ENCODE results near the gene MPIG6B. TPM values are rescaled to one million over a fixed set of nuclear protein-coding genes. Genes with fewer than 3 reads are reported as not detected.

The MPIG6B gene
- total RNA-seq, 1 experiment from 2014 or later, result not detected

GRCh38 chr6:31752739-31753319, 29.7 kb downstream of the MPIG6B start:
- H2BK12ac ChIP-seq (ENCODE audit: insufficient read length, low read depth, low read length), result no peak overlapping the region
- no peak overlapping the region for H2AFZ ChIP-seq (ENCODE audit: low read length)
- no peaks in the 10 kb centered on the region for H3K4me1 Mint-ChIP-seq
- WGBS (ENCODE audit: extremely low coverage, insufficient read length, low lambda C conversion rate), result no CpG with 5 or more reads among the region's 8 CpGs
- H3K14ac ChIP-seq (ENCODE audit: insufficient read depth, low read length), result no peak overlapping the region
- H2BK15ac ChIP-seq (ENCODE audit: low read depth, low read length), result no peak overlapping the region
- no peak overlapping the region for H3K56ac ChIP-seq (ENCODE audit: insufficient read length, low read depth, low read length)
- no peak overlapping the region for H3K4me2 ChIP-seq (ENCODE audit: insufficient read depth, insufficient read length, low read length)
- no peak overlapping the region for H2BK5ac ChIP-seq (ENCODE audit: insufficient read length, low read length)
- no peak overlapping the region for H2BK120ac ChIP-seq (ENCODE audit: low read depth, low read length, poor library complexity, severe bottlenecking)
- H3K9me3 Mint-ChIP-seq, result no peaks in the 10 kb centered on the region
- peaks cover 3 to 12% (median 8%) of the 10 kb centered on the region in 3 experiments; a peak in 6 of 7 replicates for H3K36me3 Mint-ChIP-seq (ENCODE audit: insufficient read depth in 1 of 3, low read depth in 3 of 3)
- H4K91ac ChIP-seq (ENCODE audit: insufficient read length, low read depth, low read length), result no peak overlapping the region
- H2AK5ac ChIP-seq (ENCODE audit: insufficient read length, low read length), result no peak overlapping the region
- H3K9ac ChIP-seq (ENCODE audit: extremely low read depth, insufficient read length, low read length), result no peak overlapping the region
- H3K18ac ChIP-seq (ENCODE audit: insufficient read length, low read depth, low read length), result no peak overlapping the region
- no peak overlapping the region for H4K5ac ChIP-seq (ENCODE audit: insufficient read length, low read depth, low read length)
- H3K79me1 ChIP-seq (ENCODE audit: insufficient read depth, low read depth, low read length, poor library complexity, severe bottlenecking), result no peaks in the 10 kb centered on the region
- no peaks in the 10 kb centered on the region for H3K4me1 ChIP-seq (ENCODE audit: insufficient read depth, low read length)
- no peak for DNase-seq
- no peaks in the 10 kb centered on the region for H3K27me3 Mint-ChIP-seq (ENCODE audit: low read depth)
- no peak overlapping the region for H3T11ph ChIP-seq (ENCODE audit: low read length)
- H2BK20ac ChIP-seq (ENCODE audit: low read depth, low read length, poor library complexity, severe bottlenecking), result no peak overlapping the region
- no peak overlapping the region for H3K27ac ChIP-seq (ENCODE audit: insufficient read length, low read depth, low read length)
- no peaks in the 10 kb centered on the region for H3K23me2 ChIP-seq (ENCODE audit: insufficient read length, low read depth, low read length, poor library complexity, severe bottlenecking)
- no peak overlapping the region for H3K4me3 Mint-ChIP-seq
- no peak overlapping the region for H4K8ac ChIP-seq (replicated peaks; ENCODE audit: insufficient read length, low read depth, low read length)
- no peak overlapping the region for H3K4ac ChIP-seq (ENCODE audit: low read depth, low read length)
- TF ChIP-seq, protein P1, sequence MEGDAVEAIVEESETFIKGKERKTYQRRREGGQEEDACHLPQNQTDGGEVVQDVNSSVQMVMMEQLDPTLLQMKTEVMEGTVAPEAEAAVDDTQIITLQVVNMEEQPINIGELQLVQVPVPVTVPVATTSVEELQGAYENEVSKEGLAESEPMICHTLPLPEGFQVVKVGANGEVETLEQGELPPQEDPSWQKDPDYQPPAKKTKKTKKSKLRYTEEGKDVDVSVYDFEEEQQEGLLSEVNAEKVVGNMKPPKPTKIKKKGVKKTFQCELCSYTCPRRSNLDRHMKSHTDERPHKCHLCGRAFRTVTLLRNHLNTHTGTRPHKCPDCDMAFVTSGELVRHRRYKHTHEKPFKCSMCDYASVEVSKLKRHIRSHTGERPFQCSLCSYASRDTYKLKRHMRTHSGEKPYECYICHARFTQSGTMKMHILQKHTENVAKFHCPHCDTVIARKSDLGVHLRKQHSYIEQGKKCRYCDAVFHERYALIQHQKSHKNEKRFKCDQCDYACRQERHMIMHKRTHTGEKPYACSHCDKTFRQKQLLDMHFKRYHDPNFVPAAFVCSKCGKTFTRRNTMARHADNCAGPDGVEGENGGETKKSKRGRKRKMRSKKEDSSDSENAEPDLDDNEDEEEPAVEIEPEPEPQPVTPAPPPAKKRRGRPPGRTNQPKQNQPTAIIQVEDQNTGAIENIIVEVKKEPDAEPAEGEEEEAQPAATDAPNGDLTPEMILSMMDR (conservative IDR thresholded peaks at IDR 0.05), result no peak
- H4K20me1 ChIP-seq (ENCODE audit: control insufficient read depth, insufficient read depth, insufficient read length), result no peaks in the 10 kb centered on the region
- peak overlapping the region in 1 of 3 experiments; percentile 61; a peak in 2 of 7 replicates for H3K27ac Mint-ChIP-seq
- H3K79me2 ChIP-seq (ENCODE audit: insufficient read depth, low read length), result no peaks in the 10 kb centered on the region
- no peaks in the 10 kb centered on the region for H3K9me3 ChIP-seq (ENCODE audit: control insufficient read depth, low read depth, low read length)
- no peak overlapping the region for H3K23ac ChIP-seq (ENCODE audit: insufficient read length, low read depth, low read length)
- H3K27me3 ChIP-seq (ENCODE audit: insufficient read depth, low read length), result no peaks in the 10 kb centered on the region
